Measurements from ENCODE around the gene ROR1.

- TF ChIP-seq CTCF (IDR thresholded peaks at IDR 0.05): no peak
- TF ChIP-seq, protein P1, sequence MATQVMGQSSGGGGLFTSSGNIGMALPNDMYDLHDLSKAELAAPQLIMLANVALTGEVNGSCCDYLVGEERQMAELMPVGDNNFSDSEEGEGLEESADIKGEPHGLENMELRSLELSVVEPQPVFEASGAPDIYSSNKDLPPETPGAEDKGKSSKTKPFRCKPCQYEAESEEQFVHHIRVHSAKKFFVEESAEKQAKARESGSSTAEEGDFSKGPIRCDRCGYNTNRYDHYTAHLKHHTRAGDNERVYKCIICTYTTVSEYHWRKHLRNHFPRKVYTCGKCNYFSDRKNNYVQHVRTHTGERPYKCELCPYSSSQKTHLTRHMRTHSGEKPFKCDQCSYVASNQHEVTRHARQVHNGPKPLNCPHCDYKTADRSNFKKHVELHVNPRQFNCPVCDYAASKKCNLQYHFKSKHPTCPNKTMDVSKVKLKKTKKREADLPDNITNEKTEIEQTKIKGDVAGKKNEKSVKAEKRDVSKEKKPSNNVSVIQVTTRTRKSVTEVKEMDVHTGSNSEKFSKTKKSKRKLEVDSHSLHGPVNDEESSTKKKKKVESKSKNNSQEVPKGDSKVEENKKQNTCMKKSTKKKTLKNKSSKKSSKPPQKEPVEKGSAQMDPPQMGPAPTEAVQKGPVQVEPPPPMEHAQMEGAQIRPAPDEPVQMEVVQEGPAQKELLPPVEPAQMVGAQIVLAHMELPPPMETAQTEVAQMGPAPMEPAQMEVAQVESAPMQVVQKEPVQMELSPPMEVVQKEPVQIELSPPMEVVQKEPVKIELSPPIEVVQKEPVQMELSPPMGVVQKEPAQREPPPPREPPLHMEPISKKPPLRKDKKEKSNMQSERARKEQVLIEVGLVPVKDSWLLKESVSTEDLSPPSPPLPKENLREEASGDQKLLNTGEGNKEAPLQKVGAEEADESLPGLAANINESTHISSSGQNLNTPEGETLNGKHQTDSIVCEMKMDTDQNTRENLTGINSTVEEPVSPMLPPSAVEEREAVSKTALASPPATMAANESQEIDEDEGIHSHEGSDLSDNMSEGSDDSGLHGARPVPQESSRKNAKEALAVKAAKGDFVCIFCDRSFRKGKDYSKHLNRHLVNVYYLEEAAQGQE (IDR thresholded peaks at IDR 0.05; ENCODE audit: low read depth, low read length): no peak
- TF ChIP-seq GABPA (IDR thresholded peaks at IDR 0.05; ENCODE audit: low read depth): no peak
- no peak for TF ChIP-seq NRF1 (IDR thresholded peaks at IDR 0.05; ENCODE audit: low read depth, low read length)
- no peak for TF ChIP-seq EZH2phosphoT487 (IDR thresholded peaks at IDR 0.05; ENCODE audit: borderline replicate concordance, low read depth)
- TF ChIP-seq, protein P2, sequence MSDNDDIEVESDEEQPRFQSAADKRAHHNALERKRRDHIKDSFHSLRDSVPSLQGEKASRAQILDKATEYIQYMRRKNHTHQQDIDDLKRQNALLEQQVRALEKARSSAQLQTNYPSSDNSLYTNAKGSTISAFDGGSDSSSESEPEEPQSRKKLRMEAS (IDR thresholded peaks at IDR 0.05; ENCODE audit: low read depth): no peak
- TF ChIP-seq TEAD4 (IDR thresholded peaks at IDR 0.05; ENCODE audit: borderline replicate concordance, insufficient read depth): no peak
- TF ChIP-seq EP300 (IDR thresholded peaks at IDR 0.05; ENCODE audit: borderline replicate concordance in 1 of 2, low read depth in 1 of 2, low read length in 1 of 2): no peak
- no peak for TF ChIP-seq ELF1 (IDR thresholded peaks at IDR 0.05)
- TF ChIP-seq NFIC (IDR thresholded peaks at IDR 0.05; ENCODE audit: borderline replicate concordance): no peak
- no peak for TF ChIP-seq POLR2AphosphoS5 (IDR thresholded peaks at IDR 0.05; ENCODE audit: low read depth, low read length)
Observed at GRCh38 chr1:64147045-64147724, 373.4 kb downstream of the ROR1 start.
